HG02588 (cell line): ENCODE measurements around the gene SIRT5.

Experiments used
- ATAC-seq: cut with Tn5 transposase; IDR thresholded peaks from one replicate; pipeline ENCODE4 v1.9.1; 2021; ENCODE audit warnings: mild to moderate bottlenecking, moderate library complexity; ENCODE audit not compliant: unreplicated experiment

Gene SIRT5

GRCh38 chr6:13586603-13587542 lies 12.5 kb downstream of the SIRT5 start:
- no peak for ATAC-seq

- ATAC-seq, result no peak
Measured at GRCh38 chr6:13589801-13590200, 15.4 kb downstream of the SIRT5 start.

GRCh38 chr6:13590574-13591153 lies 16.3 kb downstream of the SIRT5 start:
- ATAC-seq, result no peak

- ATAC-seq, result no peak
Measured at GRCh38 chr6:13591205-13591921, 17.0 kb downstream of the SIRT5 start.

- no peak for ATAC-seq
Measured at GRCh38 chr6:13593103-13593502, 18.7 kb downstream of the SIRT5 start.

- ATAC-seq, result no peak
Measured at GRCh38 chr6:13593720-13594119, 19.3 kb downstream of the SIRT5 start.

- ATAC-seq, result no peak
Measured at GRCh38 chr6:13597073-13597472, 22.7 kb downstream of the SIRT5 start.

GRCh38 chr6:13600036-13600435 lies 25.6 kb downstream of the SIRT5 start:
- no peak for ATAC-seq

GRCh38 chr6:13604135-13604534 lies 29.7 kb downstream of the SIRT5 start:
- ATAC-seq, result no peak

- ATAC-seq, result no peak
Measured at GRCh38 chr6:13604546-13605416, 30.4 kb downstream of the SIRT5 start.

GRCh38 chr6:13605634-13606033 lies 31.2 kb downstream of the SIRT5 start:
- ATAC-seq, result no peak

GRCh38 chr6:13611715-13612114 lies 37.3 kb downstream of the SIRT5 start:
- ATAC-seq, result no peak

- ATAC-seq, result no peak
Measured at GRCh38 chr6:13613029-13613594, 38.7 kb downstream of the SIRT5 start.

- peak; percentile 25 for ATAC-seq
Measured at GRCh38 chr6:13614126-13614925, 39.9 kb downstream of the SIRT5 start.

- peak; percentile 90 for ATAC-seq
Measured at GRCh38 chr6:13614926-13615791, 40.8 kb downstream of the SIRT5 start, which contains the start of gene NOL7. Gene NOL7, plus strand, starts transcription at chr6:13615335. Its CDS starts 24 bp downstream, at chr6:13615359.

GRCh38 chr6:13615792-13616120 lies 41.4 kb downstream of the SIRT5 start:
- ATAC-seq, result no peak

GRCh38 chr6:13617066-13617465 lies 42.7 kb downstream of the SIRT5 start:
- no peak for ATAC-seq

- no peak for ATAC-seq
Measured at GRCh38 chr6:13624871-13625288, 50.5 kb downstream of the SIRT5 start.
